ENCODE results near the gene MPP3.
"Not testable (repeated sequence)": the region's sequence is repeated elsewhere in the genome, so short reads cannot be mapped to it uniquely, and the experiment has no call there.

- TF ChIP-seq CTCF (conservative IDR thresholded peaks at IDR 0.05; ENCODE audit: low read depth, low read length); EZH2 (IDR thresholded peaks at IDR 0.05; ENCODE audit: borderline replicate concordance, low read depth, low read length, poor library complexity, severe bottlenecking): not testable (repeated sequence)
Measured at GRCh38 chr17:43869031-43869430, 36.1 kb upstream of the MPP3 start.

All from A673 (cell line).